Liver (tissue), 9 donors: ENCODE results near the gene SLC7A4. TPM values are rescaled to one million over a fixed set of nuclear protein-coding genes. Genes with fewer than 3 reads are reported as not detected.
"Not testable (repeated sequence)": the region's sequence is repeated elsewhere in the genome, so short reads cannot be mapped to it uniquely, and the experiment has no call there.

ENCODE experiments used
- DNase-seq: peaks from one replicate; pipeline ENCODE4 v3.0.0-alpha.2; 2017; ENCODE audit warnings: low spot score
- H3K27ac ChIP-seq, 2 donors: one replicate each; pipeline ENCODE4 v1.7.0; 2013; ENCODE audit warnings: inconsistent platforms in 2 of 2, low read length in 2 of 2, control low read depth in 1 of 2, low read depth in 1 of 2, mild to moderate bottlenecking in 1 of 2
- H3K27me3 ChIP-seq, 4 donors: one replicate each; pipeline versions ENCODE4 v1.6.1 to v1.7.0; 2013; ENCODE audit warnings: low read length in 3 of 4, inconsistent platforms in 1 of 4, mild to moderate bottlenecking in 1 of 4, moderate library complexity in 1 of 4; ENCODE audit not compliant: control insufficient read depth in 4 of 4, insufficient read depth in 4 of 4
- H3K36me3 ChIP-seq, 4 donors: one replicate each; pipeline versions ENCODE4 v1.6.1 to v1.7.0; 2013; ENCODE audit warnings: low read length in 3 of 4, mild to moderate bottlenecking in 3 of 4, low read depth in 1 of 4, moderate library complexity in 1 of 4; ENCODE audit not compliant: control insufficient read depth in 4 of 4, insufficient read depth in 3 of 4
- H3K4me1 ChIP-seq, 4 donors: one replicate each; pipeline versions ENCODE4 v1.6.1 to v1.7.0; 2013; ENCODE audit warnings: low read length in 3 of 4, mild to moderate bottlenecking in 3 of 4, moderate library complexity in 1 of 4; ENCODE audit not compliant: control insufficient read depth in 4 of 4, insufficient read depth in 4 of 4
- H3K4me3 ChIP-seq, 3 donors: one replicate each; pipeline versions ENCODE4 v1.6.1 to v1.7.0; 2013; ENCODE audit warnings: low read length in 3 of 3, control low read depth in 1 of 3, low read depth in 1 of 3, mild to moderate bottlenecking in 1 of 3
- H3K9ac ChIP-seq, 2 donors: one replicate each; pipeline ENCODE4 v1.7.0; 2013; ENCODE audit warnings: low read length in 2 of 2, mild to moderate bottlenecking in 2 of 2, moderate library complexity in 2 of 2, control low read depth in 1 of 2, low read depth in 1 of 2
- H3K9me3 ChIP-seq, 4 donors: one replicate each; pipeline versions ENCODE4 v1.6.1 to v1.7.0; 2013; ENCODE audit warnings: low read length in 3 of 4; ENCODE audit not compliant: control insufficient read depth in 4 of 4
- ATF3 ChIP-seq: IDR thresholded peaks from 2 replicates; pipeline ENCODE4 v1.6.1; 2016; ENCODE audit warnings: antibody characterized with exemption
- EGR1 ChIP-seq, 2 donors: IDR thresholded peaks; 2 replicates each; pipeline ENCODE4 v1.6.1; 2016 to 2018; ENCODE audit warnings: antibody characterized with exemption in 2 of 2, low read depth in 2 of 2
- FOXA1 ChIP-seq: IDR thresholded peaks from 2 replicates; pipeline ENCODE4 v1.6.1; 2016; ENCODE audit warnings: antibody characterized with exemption
- FOXA2 ChIP-seq: IDR thresholded peaks from 2 replicates; pipeline ENCODE4 v1.6.1; 2016; ENCODE audit warnings: antibody characterized with exemption
- GABPA ChIP-seq, 2 donors: IDR thresholded peaks in 1 of 2; conservative IDR thresholded peaks in 1 of 2; 2 replicates each; pipeline ENCODE4 v1.6.1; 2016; ENCODE audit warnings: antibody characterized with exemption in 2 of 2, mild to moderate bottlenecking in 1 of 2, moderate library complexity in 1 of 2
- HNF4A ChIP-seq, 2 donors: conservative IDR thresholded peaks; 2 replicates each; pipeline ENCODE4 v1.6.1; 2016; ENCODE audit warnings: antibody characterized with exemption in 2 of 2, mild to moderate bottlenecking in 2 of 2
- HNF4G ChIP-seq: IDR thresholded peaks from 2 replicates; pipeline ENCODE4 v1.6.1; 2016; ENCODE audit warnings: antibody characterized with exemption
- JUND ChIP-seq, 2 donors: IDR thresholded peaks; 2 replicates each; pipeline ENCODE4 v1.6.1; 2016; ENCODE audit warnings: antibody characterized with exemption in 2 of 2
- NR2F2 ChIP-seq: IDR thresholded peaks from 2 replicates; pipeline ENCODE4 v1.6.1; 2016; ENCODE audit warnings: antibody characterized with exemption
- RAD21 ChIP-seq, 2 donors: IDR thresholded peaks; 2 replicates each; pipeline ENCODE4 v1.6.1; 2016; ENCODE audit warnings: antibody characterized with exemption in 2 of 2, mild to moderate bottlenecking in 2 of 2
- REST ChIP-seq: IDR thresholded peaks from 2 replicates; pipeline ENCODE4 v1.6.1; 2016; ENCODE audit warnings: antibody characterized with exemption, mild to moderate bottlenecking
- RXRA ChIP-seq, 2 donors: IDR thresholded peaks; 2 replicates each; pipeline ENCODE4 v1.6.1; 2017 to 2018; ENCODE audit warnings: antibody characterized with exemption in 2 of 2, mild to moderate bottlenecking in 1 of 2
- SP1 ChIP-seq: IDR thresholded peaks from 2 replicates; pipeline ENCODE4 v1.6.1; 2018; ENCODE audit warnings: antibody characterized with exemption, mild to moderate bottlenecking
- TAF1 ChIP-seq: conservative IDR thresholded peaks from 2 replicates; pipeline ENCODE4 v1.6.1; 2016; ENCODE audit warnings: antibody characterized with exemption, mild to moderate bottlenecking
- YY1 ChIP-seq: IDR thresholded peaks from 2 replicates; pipeline ENCODE4 v1.6.1; 2016; ENCODE audit warnings: antibody characterized with exemption, mild to moderate bottlenecking
- ZBTB33 ChIP-seq: IDR thresholded peaks from 2 replicates; pipeline ENCODE4 v1.6.1; 2016; ENCODE audit warnings: antibody characterized with exemption
- WGBS: extraction: QIAGEN DNeasy Blood & Tissue Kit; methylation state at CpG from one replicate; pipeline ENCODE4 v1.1.7; 2013; 5-methylcytosine and 5-hydroxymethylcytosine counted together
- polyA plus RNA-seq, 2 donors: library from polyadenylated mRNA; stranded (reverse) in 1 of 2; unstranded in 1 of 2; fragments of 200-250 nt in 1 of 2; fragments of >200 nt in 1 of 2; fragmentation: Nextera tagmentation in 1 of 2; extraction: Ambion mirVana in 1 of 2; gene quantifications; one replicate each; pipeline versions ENCODE4 v1.2.1 to v1.2.3, GENCODE V29; 2013 to 2015
- total RNA-seq, 2 donors: library from RNA; depleted of rRNA; stranded (reverse); fragments of >200 nt; gene quantifications; one replicate each; pipeline ENCODE4 v1.2.3, GENCODE V29; 2014
- TF ChIP-seq, protein P1 (sequence below): IDR thresholded peaks from 2 replicates; pipeline ENCODE4 v1.6.1; 2016; ENCODE audit warnings: antibody characterized with exemption
- TF ChIP-seq, protein P2 (sequence below): fragments of 150-350 bp; IDR thresholded peaks from 2 replicates; pipeline ENCODE4 v1.5.1; 2017; ENCODE audit warnings: improper control_type of control experiment, low read depth, low read length; ENCODE audit not compliant: missing input control
- donor health status: healthy.
- donor health status: healthy.
- donor health status: healthy.
- donor health status: healthy.
- donor health status: healthy.

The SLC7A4 gene
- total and polyA plus RNA-seq, 4 donors = 0.11 to 0.67 (median 0.33) TPM

DNA sequence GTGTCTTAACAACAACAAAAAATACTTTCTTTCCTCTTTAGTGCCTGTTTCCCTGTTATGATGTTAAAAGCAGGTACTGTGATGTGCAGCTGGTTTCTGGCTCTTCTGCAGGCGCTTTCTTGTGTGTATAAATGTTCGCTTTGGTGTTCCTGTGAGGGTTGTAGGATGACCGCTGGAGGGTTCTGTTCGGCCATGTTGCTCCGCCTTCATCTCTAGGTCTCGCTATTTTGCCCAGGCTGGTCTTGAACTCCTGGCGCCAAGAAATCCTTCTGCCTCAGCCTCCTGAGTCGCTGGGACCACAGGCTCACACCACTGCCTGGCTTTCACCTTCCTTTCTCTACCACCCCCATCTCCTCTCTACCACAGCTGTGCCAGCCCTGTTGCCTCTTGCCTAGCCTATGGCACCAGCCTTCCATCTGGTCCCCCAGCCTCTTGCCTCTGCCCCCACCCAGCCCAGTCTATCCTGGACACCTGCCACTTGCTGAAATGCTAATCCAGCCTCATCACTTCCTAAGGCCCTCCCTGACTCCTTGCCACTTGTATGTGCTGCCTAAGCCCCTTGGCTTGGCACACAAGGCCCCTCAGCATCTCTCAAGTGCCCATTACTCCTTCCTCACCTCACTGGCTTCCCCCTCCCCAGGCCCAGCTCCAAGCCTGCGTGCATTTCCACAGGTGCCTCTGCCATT lies 18.9 kb upstream of the SLC7A4 start:
- Histone ChIP-seq H3K36me3 (no peaks in the 10 kb centered on the region), H3K27me3 (no peaks in the 10 kb centered on the region), H3K4me1 (no peaks in the 10 kb centered on the region), H3K9me3 (no peaks in the 10 kb centered on the region), H3K9ac (no peak overlapping the region), H3K27ac (no peak overlapping the region), H3K4me3 (no peak overlapping the region)
- WGBS = 91% methylated on average over 9 of the region's 9 CpGs
- no peak for DNase-seq
- no peak for TF ChIP-seq TAF1
- TF ChIP-seq FOXA1 = no peak
- no peak for TF ChIP-seq EGR1 (IDR thresholded peaks at IDR 0.05; ENCODE audit: low read depth in 2 of 2)
- TF ChIP-seq NR2F2 = no peak
- TF ChIP-seq, protein P1, sequence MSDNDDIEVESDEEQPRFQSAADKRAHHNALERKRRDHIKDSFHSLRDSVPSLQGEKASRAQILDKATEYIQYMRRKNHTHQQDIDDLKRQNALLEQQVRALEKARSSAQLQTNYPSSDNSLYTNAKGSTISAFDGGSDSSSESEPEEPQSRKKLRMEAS = no peak
- no peak for TF ChIP-seq REST
- TF ChIP-seq SP1 = no peak
- TF ChIP-seq JUND (IDR thresholded peaks at IDR 0.05) = no peak
- TF ChIP-seq ZBTB33 = no peak
- no peak for TF ChIP-seq HNF4A (conservative IDR thresholded peaks at IDR 0.05)
- no peak for TF ChIP-seq HNF4G
- TF ChIP-seq RAD21 (IDR thresholded peaks at IDR 0.05) = no peak
- no peak for TF ChIP-seq ATF3
- TF ChIP-seq, protein P2, sequence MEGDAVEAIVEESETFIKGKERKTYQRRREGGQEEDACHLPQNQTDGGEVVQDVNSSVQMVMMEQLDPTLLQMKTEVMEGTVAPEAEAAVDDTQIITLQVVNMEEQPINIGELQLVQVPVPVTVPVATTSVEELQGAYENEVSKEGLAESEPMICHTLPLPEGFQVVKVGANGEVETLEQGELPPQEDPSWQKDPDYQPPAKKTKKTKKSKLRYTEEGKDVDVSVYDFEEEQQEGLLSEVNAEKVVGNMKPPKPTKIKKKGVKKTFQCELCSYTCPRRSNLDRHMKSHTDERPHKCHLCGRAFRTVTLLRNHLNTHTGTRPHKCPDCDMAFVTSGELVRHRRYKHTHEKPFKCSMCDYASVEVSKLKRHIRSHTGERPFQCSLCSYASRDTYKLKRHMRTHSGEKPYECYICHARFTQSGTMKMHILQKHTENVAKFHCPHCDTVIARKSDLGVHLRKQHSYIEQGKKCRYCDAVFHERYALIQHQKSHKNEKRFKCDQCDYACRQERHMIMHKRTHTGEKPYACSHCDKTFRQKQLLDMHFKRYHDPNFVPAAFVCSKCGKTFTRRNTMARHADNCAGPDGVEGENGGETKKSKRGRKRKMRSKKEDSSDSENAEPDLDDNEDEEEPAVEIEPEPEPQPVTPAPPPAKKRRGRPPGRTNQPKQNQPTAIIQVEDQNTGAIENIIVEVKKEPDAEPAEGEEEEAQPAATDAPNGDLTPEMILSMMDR = no peak
- no peak for TF ChIP-seq FOXA2
- no peak for TF ChIP-seq GABPA (IDR thresholded peaks at IDR 0.05 in 1 of 2, conservative IDR thresholded peaks at IDR 0.05 in 1 of 2)
- no peak for TF ChIP-seq RXRA (IDR thresholded peaks at IDR 0.05)
- TF ChIP-seq YY1 = no peak

DNA sequence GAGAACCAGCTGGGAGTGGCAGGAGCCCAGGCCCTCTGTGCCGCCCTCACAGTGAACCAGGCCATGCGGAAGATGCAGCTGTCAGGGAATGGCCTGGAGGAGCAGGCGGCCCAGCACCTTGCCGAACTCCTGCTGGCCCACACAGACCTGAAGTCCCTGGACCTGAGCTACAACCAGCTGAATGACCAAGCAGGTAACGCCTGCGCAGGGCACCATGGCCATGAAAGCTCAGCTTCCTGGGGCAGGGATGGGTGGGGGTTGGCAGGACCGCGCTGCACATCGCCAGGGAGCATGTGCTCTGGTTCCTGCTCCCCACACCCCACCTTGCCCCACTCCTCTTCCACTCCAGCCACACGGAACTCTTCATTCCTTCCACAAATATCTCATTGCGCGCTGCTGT lies 16.6 kb upstream of the SLC7A4 start:
- not testable (repeated sequence) for DNase-seq, H3K36me3 ChIP-seq, H3K9me3 ChIP-seq, H3K9ac ChIP-seq, H3K27me3 ChIP-seq, H3K27ac ChIP-seq, H3K4me3 ChIP-seq
- peaks cover 3 to 12% (median 5%) of the 10 kb centered on the region in 4 donors for H3K4me1 ChIP-seq
- WGBS = 79% methylated on average over 6 of the region's 12 CpGs

GRCh38 chr22:21048448-21048847 lies 16.1 kb upstream of the SLC7A4 start:
- not testable (repeated sequence) for H3K4me3 ChIP-seq, H3K9ac ChIP-seq, DNase-seq, H3K27ac ChIP-seq, H3K27me3 ChIP-seq, H3K9me3 ChIP-seq, H3K36me3 ChIP-seq
- 86% methylated on average over 5 of the region's 5 CpGs for WGBS
- peaks cover 3 to 12% (median 5%) of the 10 kb centered on the region in 4 donors for H3K4me1 ChIP-seq
